ENCODE measurements around the gene FXYD2. TPM values are rescaled to one million over a fixed set of nuclear protein-coding genes. Genes with fewer than 3 reads are reported as not detected.

Gene FXYD2
- total RNA-seq, 1 experiment from 2014 or later = 1.4 TPM

DNA sequence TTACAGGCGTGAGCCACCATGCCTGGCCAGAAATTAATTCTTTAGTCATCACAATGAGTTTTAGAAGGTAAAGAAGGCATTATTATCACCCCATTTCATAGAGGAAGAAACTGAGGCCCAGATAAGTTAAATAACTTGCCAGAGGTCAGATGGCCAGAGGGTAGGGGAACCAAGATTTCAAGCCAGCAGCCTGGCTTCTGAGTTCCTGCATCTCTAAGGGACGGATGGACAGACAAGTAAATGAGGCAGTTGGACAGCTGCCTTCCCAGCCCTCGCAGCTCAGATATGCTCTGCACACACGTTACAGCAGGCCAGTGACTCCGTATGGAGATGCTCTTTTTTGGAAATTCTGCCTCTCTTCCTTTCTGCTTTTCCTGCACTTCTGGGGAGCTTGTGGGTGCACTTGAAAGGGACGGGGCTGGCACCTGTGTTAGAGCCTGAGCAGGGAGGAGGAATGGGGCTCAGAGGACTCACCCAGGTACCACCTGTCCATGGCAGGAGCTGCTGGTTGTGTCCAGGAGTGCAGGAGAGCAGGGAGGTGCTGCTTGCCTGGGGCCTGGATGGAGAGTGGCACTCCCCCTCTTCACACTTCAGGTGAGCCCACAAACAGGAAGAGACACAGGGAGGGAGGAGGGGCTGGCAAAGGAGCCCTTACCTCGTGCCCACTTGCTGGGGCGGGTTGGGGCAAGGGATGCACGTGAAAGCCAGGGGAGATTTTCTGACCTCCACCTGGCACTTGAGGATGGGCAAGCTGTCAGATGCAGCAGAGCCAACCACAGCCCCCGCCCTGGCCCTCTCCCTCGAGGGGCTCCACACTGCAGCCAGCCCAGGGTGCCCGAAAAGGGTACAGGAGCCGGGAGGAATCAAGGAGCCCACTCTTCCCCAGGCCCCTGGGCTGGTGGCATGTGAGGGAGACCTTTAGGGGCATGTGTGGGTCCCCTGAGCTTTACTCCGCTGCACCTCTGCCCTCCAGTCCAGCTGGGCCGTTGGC is 3.3 kb upstream of the FXYD2 start:
- H3K4me1 Mint-ChIP-seq = peaks cover 35% of the 10 kb centered on the region
- H3K36me3 Mint-ChIP-seq = no peaks in the 10 kb centered on the region
- POLR2A ChIA-PET = interaction anchor here (1.1 kb wide), 1 partner anchor 43 kb away, joined by 4 read pairs; no protein-coding TSS in a partner anchor
- H3K27ac Mint-ChIP-seq = peak overlapping the region; percentile 22; the same call in 1 of the 2 replicates
- TF ChIP-seq ARID4B (CRISPR knock-in tag; IDR thresholded peaks at IDR 0.05; ENCODE audit: borderline replicate concordance) = no peak
- TF ChIP-seq RELA (CRISPR knock-in tag; IDR thresholded peaks at IDR 0.05; ENCODE audit: borderline replicate concordance) = no peak
- TF ChIP-seq ZNF219 (CRISPR knock-in tag; IDR thresholded peaks at IDR 0.05; ENCODE audit: borderline replicate concordance) = no peak
- no peak for TF ChIP-seq JUN (CRISPR knock-in tag; IDR thresholded peaks at IDR 0.05)
- TF ChIP-seq, protein P1, sequence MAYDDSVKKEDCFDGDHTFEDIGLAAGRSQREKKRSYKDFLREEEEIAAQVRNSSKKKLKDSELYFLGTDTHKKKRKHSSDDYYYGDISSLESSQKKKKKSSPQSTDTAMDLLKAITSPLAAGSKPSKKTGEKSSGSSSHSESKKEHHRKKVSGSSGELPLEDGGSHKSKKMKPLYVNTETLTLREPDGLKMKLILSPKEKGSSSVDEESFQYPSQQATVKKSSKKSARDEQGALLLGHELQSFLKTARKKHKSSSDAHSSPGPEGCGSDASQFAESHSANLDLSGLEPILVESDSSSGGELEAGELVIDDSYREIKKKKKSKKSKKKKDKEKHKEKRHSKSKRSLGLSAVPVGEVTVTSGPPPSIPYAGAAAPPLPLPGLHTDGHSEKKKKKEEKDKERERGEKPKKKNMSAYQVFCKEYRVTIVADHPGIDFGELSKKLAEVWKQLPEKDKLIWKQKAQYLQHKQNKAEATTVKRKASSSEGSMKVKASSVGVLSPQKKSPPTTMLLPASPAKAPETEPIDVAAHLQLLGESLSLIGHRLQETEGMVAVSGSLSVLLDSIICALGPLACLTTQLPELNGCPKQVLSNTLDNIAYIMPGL (CRISPR knock-in tag; IDR thresholded peaks at IDR 0.05) = no peak
- TF ChIP-seq SMAD3 (CRISPR knock-in tag; IDR thresholded peaks at IDR 0.05; ENCODE audit: borderline replicate concordance) = no peak
- no peak for TF ChIP-seq NR2C2 (CRISPR knock-in tag; IDR thresholded peaks at IDR 0.05)
- no peak for TF ChIP-seq EMX1 (CRISPR knock-in tag; IDR thresholded peaks at IDR 0.05)
- no peak for TF ChIP-seq NFYB (CRISPR knock-in tag; conservative IDR thresholded peaks at IDR 0.05; ENCODE audit: low read depth)
- TF ChIP-seq ATF1 (CRISPR knock-in tag; IDR thresholded peaks at IDR 0.05) = no peak
- TF ChIP-seq ZNF416 (CRISPR knock-in tag; IDR thresholded peaks at IDR 0.05) = no peak
- no peak for TF ChIP-seq SMAD4 (CRISPR knock-in tag; IDR thresholded peaks at IDR 0.05)
- TF ChIP-seq NFE2L1 (CRISPR knock-in tag; IDR thresholded peaks at IDR 0.05) = no peak
- no peaks in the 10 kb centered on the region for H3K9me3 Mint-ChIP-seq
- DNase-seq (ENCODE audit: low spot score) (peak; percentile 5), ATAC-seq (no peak)
- H3K4me3 Mint-ChIP-seq = no peak overlapping the region
- CTCF ChIA-PET = interaction anchor here (1.2 to 1.4 kb wide), 5 partner anchors 10 to 226 kb away, joined by 3 to 6 read pairs (median 4); no protein-coding TSS in a partner anchor
- H3K27me3 Mint-ChIP-seq (ENCODE audit: low read depth) = peaks cover 2% of the 10 kb centered on the region; the same call in 1 of the 2 replicates

GRCh38 chr11:117826832-117827231 is 2.3 kb upstream of the FXYD2 start:
- H3K27me3 Mint-ChIP-seq (ENCODE audit: low read depth) = peaks cover 2% of the 10 kb centered on the region; the same call in 1 of the 2 replicates
- no peak for ATAC-seq
- POLR2A ChIA-PET = no interaction called here
- TF ChIP-seq HMGA2 (CRISPR knock-in tag; IDR thresholded peaks at IDR 0.05) (no peak), E2F4 (CRISPR knock-in tag; IDR thresholded peaks at IDR 0.05; ENCODE audit: borderline replicate concordance, low read depth) (no peak), NFE2L1 (CRISPR knock-in tag; IDR thresholded peaks at IDR 0.05) (no peak), NFATC4 (CRISPR knock-in tag; IDR thresholded peaks at IDR 0.05) (no peak)
- TF ChIP-seq, protein P2, sequence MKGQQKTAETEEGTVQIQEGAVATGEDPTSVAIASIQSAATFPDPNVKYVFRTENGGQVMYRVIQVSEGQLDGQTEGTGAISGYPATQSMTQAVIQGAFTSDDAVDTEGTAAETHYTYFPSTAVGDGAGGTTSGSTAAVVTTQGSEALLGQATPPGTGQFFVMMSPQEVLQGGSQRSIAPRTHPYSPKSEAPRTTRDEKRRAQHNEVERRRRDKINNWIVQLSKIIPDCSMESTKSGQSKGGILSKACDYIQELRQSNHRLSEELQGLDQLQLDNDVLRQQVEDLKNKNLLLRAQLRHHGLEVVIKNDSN (CRISPR knock-in tag; IDR thresholded peaks at IDR 0.05) = no peak
- TF ChIP-seq, protein P3, sequence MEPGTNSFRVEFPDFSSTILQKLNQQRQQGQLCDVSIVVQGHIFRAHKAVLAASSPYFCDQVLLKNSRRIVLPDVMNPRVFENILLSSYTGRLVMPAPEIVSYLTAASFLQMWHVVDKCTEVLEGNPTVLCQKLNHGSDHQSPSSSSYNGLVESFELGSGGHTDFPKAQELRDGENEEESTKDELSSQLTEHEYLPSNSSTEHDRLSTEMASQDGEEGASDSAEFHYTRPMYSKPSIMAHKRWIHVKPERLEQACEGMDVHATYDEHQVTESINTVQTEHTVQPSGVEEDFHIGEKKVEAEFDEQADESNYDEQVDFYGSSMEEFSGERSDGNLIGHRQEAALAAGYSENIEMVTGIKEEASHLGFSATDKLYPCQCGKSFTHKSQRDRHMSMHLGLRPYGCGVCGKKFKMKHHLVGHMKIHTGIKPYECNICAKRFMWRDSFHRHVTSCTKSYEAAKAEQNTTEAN (CRISPR knock-in tag; IDR thresholded peaks at IDR 0.05) = no peak
- TF ChIP-seq, protein P4, sequence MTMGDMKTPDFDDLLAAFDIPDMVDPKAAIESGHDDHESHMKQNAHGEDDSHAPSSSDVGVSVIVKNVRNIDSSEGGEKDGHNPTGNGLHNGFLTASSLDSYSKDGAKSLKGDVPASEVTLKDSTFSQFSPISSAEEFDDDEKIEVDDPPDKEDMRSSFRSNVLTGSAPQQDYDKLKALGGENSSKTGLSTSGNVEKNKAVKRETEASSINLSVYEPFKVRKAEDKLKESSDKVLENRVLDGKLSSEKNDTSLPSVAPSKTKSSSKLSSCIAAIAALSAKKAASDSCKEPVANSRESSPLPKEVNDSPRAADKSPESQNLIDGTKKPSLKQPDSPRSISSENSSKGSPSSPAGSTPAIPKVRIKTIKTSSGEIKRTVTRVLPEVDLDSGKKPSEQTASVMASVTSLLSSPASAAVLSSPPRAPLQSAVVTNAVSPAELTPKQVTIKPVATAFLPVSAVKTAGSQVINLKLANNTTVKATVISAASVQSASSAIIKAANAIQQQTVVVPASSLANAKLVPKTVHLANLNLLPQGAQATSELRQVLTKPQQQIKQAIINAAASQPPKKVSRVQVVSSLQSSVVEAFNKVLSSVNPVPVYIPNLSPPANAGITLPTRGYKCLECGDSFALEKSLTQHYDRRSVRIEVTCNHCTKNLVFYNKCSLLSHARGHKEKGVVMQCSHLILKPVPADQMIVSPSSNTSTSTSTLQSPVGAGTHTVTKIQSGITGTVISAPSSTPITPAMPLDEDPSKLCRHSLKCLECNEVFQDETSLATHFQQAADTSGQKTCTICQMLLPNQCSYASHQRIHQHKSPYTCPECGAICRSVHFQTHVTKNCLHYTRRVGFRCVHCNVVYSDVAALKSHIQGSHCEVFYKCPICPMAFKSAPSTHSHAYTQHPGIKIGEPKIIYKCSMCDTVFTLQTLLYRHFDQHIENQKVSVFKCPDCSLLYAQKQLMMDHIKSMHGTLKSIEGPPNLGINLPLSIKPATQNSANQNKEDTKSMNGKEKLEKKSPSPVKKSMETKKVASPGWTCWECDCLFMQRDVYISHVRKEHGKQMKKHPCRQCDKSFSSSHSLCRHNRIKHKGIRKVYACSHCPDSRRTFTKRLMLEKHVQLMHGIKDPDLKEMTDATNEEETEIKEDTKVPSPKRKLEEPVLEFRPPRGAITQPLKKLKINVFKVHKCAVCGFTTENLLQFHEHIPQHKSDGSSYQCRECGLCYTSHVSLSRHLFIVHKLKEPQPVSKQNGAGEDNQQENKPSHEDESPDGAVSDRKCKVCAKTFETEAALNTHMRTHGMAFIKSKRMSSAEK (CRISPR knock-in tag; IDR thresholded peaks at IDR 0.05; ENCODE audit: borderline replicate concordance) = no peak

More at GRCh38 chr11:117826832-117827231, 2.3 kb upstream of the FXYD2 start:
- Mint-ChIP-seq H3K36me3 (no peaks in the 10 kb centered on the region), H3K27ac (no peak overlapping the region), H3K4me1 (peaks cover 40% of the 10 kb centered on the region), H3K9me3 (no peaks in the 10 kb centered on the region), H3K4me3 (no peak overlapping the region)
- CTCF ChIA-PET = interaction anchor here (1.3 to 1.4 kb wide), 2 partner anchors 9 to 227 kb away, joined by 3 to 4 read pairs; no protein-coding TSS in a partner anchor
- no peak for DNase-seq (ENCODE audit: low spot score)

Data from WTC11 (cell line).